Activated CD8-positive, alpha-beta memory T cell treated with anti-CD3 and anti-CD28 coated beads for 1 hour (primary cell): Measurements from ENCODE around the gene TMC5.
"Not testable (repeated sequence)": the region's sequence is repeated elsewhere in the genome, so short reads cannot be mapped to it uniquely, and the experiment has no call there.

ENCODE experiments used
- DNase-seq, 2 donors: peaks; one replicate each; pipeline ENCODE4 v3.0.0-alpha.2; 2020; ENCODE audit warnings: low read depth in 1 of 2; ENCODE audit errors: extremely low read depth in 1 of 2

The TMC5 gene, protein sequence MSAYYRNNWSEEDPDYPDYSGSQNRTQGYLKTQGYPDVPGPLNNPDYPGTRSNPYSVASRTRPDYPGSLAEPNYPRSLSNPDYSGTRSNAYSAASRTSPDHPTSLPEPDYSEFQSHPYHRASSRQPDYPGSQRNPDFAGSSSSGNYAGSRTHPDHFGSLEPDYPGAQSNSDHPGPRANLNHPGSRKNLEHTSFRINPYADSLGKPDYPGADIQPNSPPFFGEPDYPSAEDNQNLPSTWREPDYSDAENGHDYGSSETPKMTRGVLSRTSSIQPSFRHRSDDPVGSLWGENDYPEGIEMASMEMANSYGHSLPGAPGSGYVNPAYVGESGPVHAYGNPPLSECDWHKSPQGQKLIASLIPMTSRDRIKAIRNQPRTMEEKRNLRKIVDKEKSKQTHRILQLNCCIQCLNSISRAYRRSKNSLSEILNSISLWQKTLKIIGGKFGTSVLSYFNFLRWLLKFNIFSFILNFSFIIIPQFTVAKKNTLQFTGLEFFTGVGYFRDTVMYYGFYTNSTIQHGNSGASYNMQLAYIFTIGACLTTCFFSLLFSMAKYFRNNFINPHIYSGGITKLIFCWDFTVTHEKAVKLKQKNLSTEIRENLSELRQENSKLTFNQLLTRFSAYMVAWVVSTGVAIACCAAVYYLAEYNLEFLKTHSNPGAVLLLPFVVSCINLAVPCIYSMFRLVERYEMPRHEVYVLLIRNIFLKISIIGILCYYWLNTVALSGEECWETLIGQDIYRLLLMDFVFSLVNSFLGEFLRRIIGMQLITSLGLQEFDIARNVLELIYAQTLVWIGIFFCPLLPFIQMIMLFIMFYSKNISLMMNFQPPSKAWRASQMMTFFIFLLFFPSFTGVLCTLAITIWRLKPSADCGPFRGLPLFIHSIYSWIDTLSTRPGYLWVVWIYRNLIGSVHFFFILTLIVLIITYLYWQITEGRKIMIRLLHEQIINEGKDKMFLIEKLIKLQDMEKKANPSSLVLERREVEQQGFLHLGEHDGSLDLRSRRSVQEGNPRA

GRCh38 chr16:19417640-19418039 is at the start of gene TMC5:
TMC5 (plus strand) TSS chr16:19417883; CDS start chr16:19440039, 22,156 bp downstream.
- DNase-seq = no peak

- not testable (repeated sequence) for DNase-seq
Observed at GRCh38 chr16:19372541-19372940, 45.1 kb upstream of the TMC5 start.

- DNase-seq = no peak
Observed at GRCh38 chr16:19374402-19374801, 43.3 kb upstream of the TMC5 start.

DNA sequence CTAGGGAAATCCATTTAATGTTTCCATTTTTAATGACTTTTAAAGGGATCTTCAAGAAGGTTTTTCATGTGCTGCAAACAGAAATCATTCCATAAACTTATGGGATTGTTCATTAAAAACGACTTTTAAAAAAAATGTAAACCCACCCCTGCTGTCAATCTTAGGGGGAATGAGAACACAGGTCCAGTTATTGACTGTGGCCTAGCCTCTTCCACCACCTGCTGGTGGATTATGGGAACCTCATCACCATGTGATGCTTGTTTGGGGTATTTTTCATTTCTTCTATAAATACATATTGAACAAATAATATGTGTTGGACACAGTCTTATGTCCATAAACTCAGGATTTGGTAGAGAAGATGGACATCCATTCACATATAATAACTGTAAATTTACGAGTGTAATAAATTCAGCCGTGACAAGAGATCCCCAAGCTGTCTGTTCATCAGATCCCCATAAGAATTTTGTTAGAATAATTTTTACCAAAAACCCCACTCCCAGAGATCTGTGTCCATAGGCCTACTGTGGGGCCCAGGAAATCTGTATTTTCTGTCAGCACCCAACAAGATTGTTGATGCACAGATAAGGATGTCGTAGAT is 42.0 kb upstream of the TMC5 start:
- no peak for DNase-seq

DNA sequence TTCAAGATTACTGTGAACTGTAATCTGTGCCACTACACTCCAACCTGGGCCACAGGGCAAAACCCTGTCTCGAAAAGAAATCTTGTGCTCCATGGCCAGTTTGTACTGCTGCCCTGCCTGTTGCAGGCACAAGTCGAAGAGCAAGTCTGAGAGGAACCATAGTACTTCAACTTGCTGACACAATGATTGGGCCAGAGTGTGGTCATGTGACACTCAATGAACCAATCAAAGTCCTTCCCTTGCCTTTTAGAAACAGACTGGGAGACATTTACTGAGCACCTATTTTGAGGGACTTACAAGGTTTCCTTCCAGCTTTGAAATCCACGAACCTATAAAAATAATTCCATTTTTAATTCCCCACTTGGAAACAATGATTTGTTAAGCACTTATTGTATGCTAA is 39.8 kb upstream of the TMC5 start:
- DNase-seq = no peak

DNA sequence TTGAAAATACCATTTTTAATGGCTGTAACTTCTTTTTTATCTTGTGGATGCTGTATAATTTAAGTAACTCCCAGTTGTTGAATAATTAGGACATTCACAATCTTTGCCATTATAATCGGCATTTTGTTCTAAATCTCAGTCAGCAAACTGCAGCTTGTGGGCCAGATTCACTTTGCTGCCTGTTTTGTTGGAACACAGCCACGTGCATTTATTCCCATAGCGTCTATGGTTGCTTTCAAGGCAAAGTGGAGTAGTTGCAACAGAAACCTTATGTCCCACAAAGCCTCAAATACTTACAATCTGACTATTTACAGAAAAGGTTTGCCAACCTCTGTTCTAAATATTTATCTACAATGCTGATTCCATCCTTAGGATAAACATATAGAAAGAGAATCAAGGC is 39.2 kb upstream of the TMC5 start:
- no peak for DNase-seq

DNA sequence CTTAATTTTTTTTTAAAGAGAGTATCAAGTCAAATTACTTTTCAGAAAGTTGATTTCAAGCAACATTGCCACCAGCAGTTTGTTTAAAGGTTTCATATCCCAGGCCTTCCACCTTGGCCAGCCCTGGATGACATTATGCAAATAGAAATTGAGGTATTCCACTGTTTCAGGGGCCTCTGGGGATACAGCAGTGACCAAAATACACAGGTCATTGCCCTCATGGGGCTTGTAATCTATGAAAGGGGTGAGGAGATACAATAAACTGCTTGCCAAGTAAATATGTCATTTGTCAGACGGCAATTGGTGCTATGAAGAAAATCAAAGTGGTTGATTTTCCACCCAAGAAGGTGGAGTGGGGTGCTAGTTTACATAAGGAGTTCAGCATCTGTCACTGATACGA is 37.8 kb upstream of the TMC5 start:
- DNase-seq = no peak

GRCh38 chr16:19380328-19380727 is 37.4 kb upstream of the TMC5 start:
- no peak for DNase-seq

- DNase-seq = no peak
Observed at GRCh38 chr16:19382084-19382801, 35.4 kb upstream of the TMC5 start.

DNA sequence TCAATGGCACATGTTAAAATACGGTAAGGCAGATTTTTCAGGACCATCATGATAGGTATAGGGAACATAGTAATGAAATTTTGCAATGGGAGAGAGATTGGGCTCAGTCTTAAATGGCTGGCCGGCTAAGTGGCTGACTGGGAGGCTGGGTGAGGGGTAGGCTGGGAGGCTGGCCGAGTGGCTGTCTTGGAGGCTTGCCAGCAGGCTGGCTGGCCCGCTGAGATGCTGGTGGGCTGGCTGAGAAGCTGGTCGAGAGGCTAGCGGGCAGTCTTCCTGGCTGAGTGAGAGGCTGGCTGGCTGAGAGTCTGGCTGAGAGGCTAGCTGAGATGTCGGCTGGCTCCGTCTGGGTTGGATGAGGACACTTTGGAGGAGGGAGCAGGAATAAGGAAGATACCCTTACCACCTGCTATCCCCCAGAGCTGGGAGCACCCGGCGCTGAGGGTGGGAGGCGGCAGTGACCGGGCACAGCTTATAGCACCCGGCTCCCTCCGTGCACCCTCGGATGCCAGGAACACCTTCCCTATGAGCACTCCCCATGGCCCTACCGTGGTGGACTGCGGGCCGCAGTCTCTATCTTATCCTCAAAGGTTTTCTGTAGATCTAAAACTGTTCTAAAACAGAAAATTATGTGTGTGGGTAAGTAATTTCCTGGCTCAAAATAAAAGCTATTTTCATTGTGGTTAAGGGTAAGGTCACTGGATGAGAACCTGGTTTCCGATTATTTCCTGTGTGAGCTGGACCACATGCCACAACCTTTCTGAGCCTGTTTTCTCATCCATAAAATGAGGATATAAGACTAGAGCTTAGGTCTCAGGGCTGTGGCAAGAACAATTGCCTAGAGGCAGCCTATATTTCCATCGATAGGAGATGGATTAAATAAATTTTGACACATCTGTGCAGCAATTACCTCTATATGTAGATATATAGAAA is 34.5 kb upstream of the TMC5 start:
- no peak for DNase-seq

DNA sequence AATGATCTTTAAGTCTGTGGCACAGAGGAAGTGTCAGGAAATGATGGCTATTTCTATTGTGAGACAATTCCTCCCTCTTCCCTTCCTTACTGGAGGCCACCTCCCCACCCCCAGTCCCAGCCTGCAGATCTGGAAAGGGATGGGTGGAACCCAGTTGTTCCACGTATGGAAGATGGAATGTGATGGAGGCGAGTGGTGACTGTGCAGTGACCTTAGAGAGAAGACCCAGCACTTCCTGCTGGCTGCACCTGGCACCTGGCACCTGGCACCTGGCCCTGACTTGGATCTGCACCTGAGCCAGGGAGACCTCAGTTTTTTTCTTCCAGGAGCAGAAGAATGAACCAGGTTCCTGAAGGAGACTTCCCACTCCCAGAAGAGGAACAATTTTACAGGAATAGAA is 33.0 kb upstream of the TMC5 start:
- DNase-seq = no peak

GRCh38 chr16:19386525-19386924 is 31.2 kb upstream of the TMC5 start:
- no peak for DNase-seq

- peak in 1 of 2 donors; percentile 11 for DNase-seq
Observed at GRCh38 chr16:19389246-19389645, 28.4 kb upstream of the TMC5 start.

DNA sequence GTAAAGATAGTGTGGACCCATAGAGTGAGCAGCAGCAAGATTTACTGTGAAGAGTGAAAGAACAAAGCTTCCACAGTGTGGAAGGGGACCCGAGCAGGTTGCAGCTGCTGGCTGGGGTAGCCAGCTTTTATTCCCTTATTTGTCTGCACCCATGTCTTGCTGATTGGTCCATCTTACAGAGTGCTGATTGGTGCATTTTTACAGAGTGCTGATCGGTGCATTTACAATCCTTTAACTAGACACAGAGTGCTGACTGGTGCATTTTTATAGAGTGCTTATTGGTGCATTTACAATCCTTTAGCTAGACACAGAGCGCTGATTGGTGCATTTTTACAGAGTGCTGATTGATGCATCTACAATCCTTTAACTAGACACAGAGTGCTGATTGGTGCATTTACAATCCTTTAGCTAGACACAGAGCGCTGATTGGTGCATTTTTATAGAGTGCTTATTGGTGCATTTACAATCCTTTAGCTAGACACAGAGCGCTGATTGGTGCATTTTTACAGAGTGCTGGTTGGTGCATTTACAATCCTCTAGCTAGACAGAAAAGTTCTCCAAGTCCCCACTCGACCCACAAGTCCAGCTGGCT is 26.4 kb upstream of the TMC5 start:
- not testable (repeated sequence) for DNase-seq

- no peak for DNase-seq
Observed at GRCh38 chr16:19392352-19392751, 25.3 kb upstream of the TMC5 start.

- no peak for DNase-seq
Observed at GRCh38 chr16:19393226-19394111, 24.2 kb upstream of the TMC5 start.

DNA sequence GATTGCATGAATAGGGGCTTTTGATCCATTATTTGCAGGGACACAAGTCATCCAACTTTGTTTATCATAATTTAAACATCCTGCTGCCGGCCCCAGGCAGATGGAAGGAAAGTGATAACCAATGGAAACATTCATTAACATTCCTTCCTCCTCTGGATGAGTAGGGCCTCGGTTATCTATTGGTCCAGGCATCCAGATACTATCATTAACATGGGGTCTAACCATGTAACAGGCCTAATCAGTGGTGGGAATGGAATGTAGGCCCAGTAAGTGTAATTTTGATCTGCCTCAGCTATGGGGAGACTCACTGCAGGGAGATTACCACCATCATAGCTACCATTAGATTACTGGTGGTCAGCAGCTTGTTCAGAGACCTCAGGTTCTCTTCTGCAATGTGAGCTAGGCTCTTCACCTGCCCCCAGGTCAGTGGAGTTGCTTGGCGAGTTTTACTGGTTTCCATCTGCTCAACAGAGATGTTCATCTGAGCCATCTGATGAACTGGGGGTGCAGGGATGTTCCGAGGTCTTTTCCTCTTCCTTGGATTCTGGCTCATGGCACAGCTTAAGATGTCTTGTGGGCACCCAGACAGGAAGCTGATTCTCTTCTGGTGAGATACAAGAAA is 21.9 kb upstream of the TMC5 start:
- not testable (repeated sequence) for DNase-seq

- DNase-seq = no peak
Observed at GRCh38 chr16:19396555-19397011, 21.1 kb upstream of the TMC5 start.
